ENCODE results near the gene FAM53A.

The FAM53A gene

DNA sequence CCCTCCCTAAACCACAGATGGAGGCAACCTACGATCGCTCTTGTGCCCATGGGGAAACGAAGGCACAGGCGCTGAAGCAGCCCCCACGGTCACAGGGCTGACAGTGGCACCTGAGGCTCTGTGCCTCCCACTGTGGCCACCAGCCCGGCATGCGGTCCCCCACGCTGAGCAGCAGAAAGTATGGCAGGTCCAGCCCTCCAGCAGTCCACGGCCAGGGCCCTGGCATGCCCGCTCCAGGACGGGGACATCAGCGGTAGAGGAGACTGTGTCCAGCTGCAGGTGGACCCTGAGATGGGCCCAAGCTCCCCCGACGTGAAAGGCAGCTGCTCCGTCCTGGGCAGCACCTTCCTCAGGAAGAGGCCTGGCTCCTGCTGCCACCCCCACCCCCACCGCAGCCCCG lies 61.2 kb downstream of the FAM53A start:
- no peaks in the 10 kb centered on the region for H3K36me3 ChIP-seq
- H3K27me3 ChIP-seq: peaks cover 10% of the 10 kb centered on the region
- TF ChIP-seq CTCF (IDR thresholded peaks at IDR 0.05): no peak
- H3K9me3 ChIP-seq: no peaks in the 10 kb centered on the region
- no peak overlapping the region for H3K27ac ChIP-seq
- H3K4me3 ChIP-seq (ENCODE audit: low read depth in 1 of 2, low read length in 1 of 2): no peak overlapping the region
- H3K4me1 ChIP-seq (ENCODE audit: control insufficient read depth in 1 of 2, insufficient read depth in 1 of 2, low read depth in 1 of 2, low read length in 1 of 2): no peaks in the 10 kb centered on the region

DNA sequence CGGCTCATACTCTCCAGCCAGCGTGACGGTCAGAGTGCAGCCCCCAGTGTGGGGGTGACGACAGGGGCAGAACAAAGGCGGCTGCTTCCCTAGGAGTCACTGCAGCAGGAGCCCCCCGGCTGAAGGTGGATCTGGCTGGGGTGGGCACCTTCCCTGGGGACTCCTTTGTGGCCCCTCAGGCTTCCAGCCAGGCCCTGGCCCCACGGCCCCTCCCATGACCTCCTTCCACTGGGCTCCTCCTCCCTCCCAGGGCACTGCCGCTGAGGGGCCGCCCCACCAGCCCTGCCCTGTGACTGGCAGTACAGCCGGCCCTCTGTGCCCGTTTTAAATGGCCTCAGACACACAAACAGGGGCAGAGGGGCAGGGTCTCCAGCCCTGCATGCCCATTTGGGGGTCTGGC lies 61.9 kb downstream of the FAM53A start:
- Histone ChIP-seq H3K36me3 (no peaks in the 10 kb centered on the region), H3K27me3 (peaks cover 10% of the 10 kb centered on the region), H3K4me3 (ENCODE audit: low read depth in 1 of 2, low read length in 1 of 2) (no peak overlapping the region), H3K27ac (no peak overlapping the region), H3K9me3 (no peaks in the 10 kb centered on the region), H3K4me1 (ENCODE audit: control insufficient read depth in 1 of 2, insufficient read depth in 1 of 2, low read depth in 1 of 2, low read length in 1 of 2) (no peaks in the 10 kb centered on the region)
- TF ChIP-seq CTCF (IDR thresholded peaks at IDR 0.05): no peak

DNA sequence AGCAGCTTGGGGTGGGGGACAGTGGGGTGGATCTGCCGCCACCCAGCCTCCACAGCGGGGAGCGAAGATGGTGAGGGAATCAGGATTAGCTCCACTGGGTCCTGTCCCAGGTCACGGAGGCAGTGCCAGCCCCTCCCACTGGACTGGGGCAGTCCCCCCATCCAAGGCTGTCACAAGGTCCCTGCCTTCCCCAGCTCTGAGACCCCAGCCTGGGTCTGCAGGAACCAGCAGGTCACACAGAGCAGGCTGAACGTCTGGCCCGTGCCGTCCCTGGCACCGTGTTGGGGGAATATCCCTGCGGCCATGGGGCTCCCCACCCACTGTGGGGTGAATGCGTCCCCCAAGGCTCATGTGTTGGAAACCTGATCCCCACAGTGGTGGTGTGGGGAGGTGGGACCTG lies 62.6 kb downstream of the FAM53A start:
- Histone ChIP-seq H3K27me3 (peaks cover 8% of the 10 kb centered on the region), H3K36me3 (no peaks in the 10 kb centered on the region), H3K4me3 (ENCODE audit: low read depth in 1 of 2, low read length in 1 of 2) (no peak overlapping the region), H3K27ac (no peak overlapping the region), H3K4me1 (ENCODE audit: control insufficient read depth in 1 of 2, insufficient read depth in 1 of 2, low read depth in 1 of 2, low read length in 1 of 2) (no peaks in the 10 kb centered on the region), H3K9me3 (no peaks in the 10 kb centered on the region)
- TF ChIP-seq CTCF (IDR thresholded peaks at IDR 0.05): no peak

GRCh38 chr4:1619151-1619672 lies 64.9 kb downstream of the FAM53A start:
- no peaks in the 10 kb centered on the region for H3K4me1 ChIP-seq (ENCODE audit: control insufficient read depth in 1 of 2, insufficient read depth in 1 of 2, low read depth in 1 of 2, low read length in 1 of 2)
- no peak for TF ChIP-seq CTCF (IDR thresholded peaks at IDR 0.05)
- H3K36me3 ChIP-seq: no peaks in the 10 kb centered on the region
- H3K9me3 ChIP-seq: no peaks in the 10 kb centered on the region
- H3K27me3 ChIP-seq: no peaks in the 10 kb centered on the region
- H3K4me3 ChIP-seq (ENCODE audit: low read depth in 1 of 2, low read length in 1 of 2): no peak overlapping the region
- no peak overlapping the region for H3K27ac ChIP-seq

GRCh38 chr4:1618438-1618837 lies 65.7 kb downstream of the FAM53A start:
- Histone ChIP-seq H3K4me3 (ENCODE audit: low read depth in 1 of 2, low read length in 1 of 2) (no peak overlapping the region), H3K4me1 (ENCODE audit: control insufficient read depth in 1 of 2, insufficient read depth in 1 of 2, low read depth in 1 of 2, low read length in 1 of 2) (no peaks in the 10 kb centered on the region), H3K36me3 (no peaks in the 10 kb centered on the region), H3K9me3 (no peaks in the 10 kb centered on the region), H3K27ac (no peak overlapping the region), H3K27me3 (no peaks in the 10 kb centered on the region)
- no peak for TF ChIP-seq CTCF (IDR thresholded peaks at IDR 0.05)

GRCh38 chr4:1616557-1616930 lies 67.6 kb downstream of the FAM53A start:
- no peak for TF ChIP-seq CTCF (IDR thresholded peaks at IDR 0.05)

More at GRCh38 chr4:1616557-1616930, 67.6 kb downstream of the FAM53A start:
- Histone ChIP-seq H3K36me3 (no peaks in the 10 kb centered on the region), H3K9me3 (no peaks in the 10 kb centered on the region), H3K4me1 (ENCODE audit: control insufficient read depth in 1 of 2, insufficient read depth in 1 of 2, low read depth in 1 of 2, low read length in 1 of 2) (no peaks in the 10 kb centered on the region), H3K27me3 (no peaks in the 10 kb centered on the region), H3K4me3 (ENCODE audit: low read depth in 1 of 2, low read length in 1 of 2) (no peak overlapping the region), H3K27ac (no peak overlapping the region)
